MG63 (cell line): ENCODE results near the gene FAM193A. TPM values are rescaled to one million over a fixed set of nuclear protein-coding genes. Genes with fewer than 3 reads are reported as not detected.

ENCODE experiments used
- DNase-seq: peaks from one replicate; pipeline ENCODE4 v3.0.0-alpha.2; 2020
- H3K27me3 ChIP-seq: fragments of 250-450 bp; sonication (Bioruptor Pico); 2 replicates; pipeline ENCODE4 v1.5.1; 2020; ENCODE audit warnings: mild to moderate bottlenecking, moderate library complexity
- H3K36me3 ChIP-seq: fragments of 250-450 bp; sonication (Bioruptor Pico); 2 replicates; pipeline ENCODE4 v1.5.1; 2020; ENCODE audit warnings: mild to moderate bottlenecking, moderate library complexity
- H3K4me3 ChIP-seq: fragments of 250-450 bp; sonication (Bioruptor Pico); 2 replicates; pipeline ENCODE4 v1.5.1; 2020; ENCODE audit warnings: mild to moderate bottlenecking, moderate library complexity
- H3K9me3 ChIP-seq: fragments of 250-450 bp; sonication (Bioruptor Pico); 2 replicates; pipeline ENCODE4 v1.5.1; 2020; ENCODE audit warnings: mild to moderate bottlenecking, moderate library complexity
- total RNA-seq: library from RNA; depleted of rRNA; stranded (reverse); fragments of >200 nt; shearing (Covaris generic); gene quantifications from 2 replicates; pipeline ENCODE4 v1.2.3, GENCODE V29; 2014; ENCODE audit warnings: low replicate concordance; rRNA removed

FAM193A gene
- total RNA-seq: 7.3 and 24.4 TPM in 2 replicates

DNA sequence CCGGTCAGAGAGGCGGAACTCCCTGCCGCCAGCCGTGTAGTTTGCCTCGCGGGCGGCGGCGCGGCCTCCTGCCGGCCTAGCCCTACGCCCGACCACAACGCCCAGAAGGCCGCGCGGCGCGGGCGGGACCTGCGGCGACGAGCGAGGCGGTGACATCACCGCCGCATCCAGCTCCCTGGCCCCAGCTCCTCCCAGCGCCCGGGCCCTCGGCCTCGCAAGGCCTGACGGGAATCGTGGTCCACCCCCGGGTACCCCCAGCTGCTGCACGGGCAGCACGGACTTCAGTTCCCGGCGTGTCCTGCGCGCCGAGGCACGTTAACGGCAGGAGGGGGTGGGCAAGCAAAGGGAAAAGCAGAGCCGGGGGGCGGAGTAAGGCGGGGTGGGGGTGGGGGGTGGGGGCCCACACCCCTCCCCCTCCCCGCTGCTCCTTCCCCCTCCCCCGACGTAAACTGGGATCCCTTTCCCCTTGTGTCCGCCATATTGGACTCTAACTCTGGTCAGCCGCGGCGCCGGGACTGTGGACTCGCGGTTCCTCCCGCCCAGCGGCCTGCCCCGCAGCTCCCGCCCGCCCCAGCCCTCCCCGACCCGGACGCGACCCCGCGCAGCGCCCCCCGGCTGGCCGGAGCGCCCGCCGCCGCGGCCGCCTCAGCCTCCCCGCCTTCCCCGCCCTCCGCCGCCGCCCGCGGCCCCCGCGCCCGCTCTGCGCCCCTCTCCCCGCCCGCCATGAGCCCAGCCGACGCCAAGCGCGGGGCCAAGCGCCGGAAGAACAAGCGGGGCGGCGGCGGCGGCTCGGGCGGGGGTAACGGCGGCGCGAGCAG, at the start of gene FAM193A:
Gene FAM193A, plus strand, starts transcription at position 455 of the 818 bp plus-strand sequence. Its CDS starts 269 bp downstream, at position 724.
- peak; percentile 99 for DNase-seq
- H3K36me3 ChIP-seq: peaks cover 4% of the 10 kb centered on the region
- H3K4me3 ChIP-seq: peak within 1 kb of the TSS; percentile 75
- H3K27me3 ChIP-seq: no peaks in the 10 kb centered on the region
- H3K9me3 ChIP-seq: no peaks in the 10 kb centered on the region

DNA sequence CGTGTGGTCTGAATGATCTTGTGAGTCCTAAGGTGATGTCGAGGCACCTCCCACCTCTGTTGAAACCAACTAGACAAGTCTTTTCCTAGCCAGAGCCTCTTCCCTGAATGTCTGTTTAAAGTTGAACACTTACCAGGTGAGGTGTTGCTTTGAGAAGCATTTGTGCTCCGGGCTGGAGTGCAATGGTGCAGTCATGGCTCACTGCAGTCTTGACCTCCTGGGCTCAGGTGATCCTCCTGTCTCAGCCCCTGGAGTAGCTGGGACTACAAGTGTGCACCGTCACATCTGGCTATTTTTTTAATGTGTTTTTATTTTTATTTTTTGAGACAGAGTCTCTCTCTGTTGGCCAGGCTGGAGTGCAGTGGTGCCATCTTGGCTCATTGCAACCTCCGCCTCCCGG, 49.5 kb upstream of the FAM193A start:
- Histone ChIP-seq H3K36me3 (peaks cover 16% of the 10 kb centered on the region), H3K27me3 (no peaks in the 10 kb centered on the region), H3K4me3 (no peak overlapping the region), H3K9me3 (no peaks in the 10 kb centered on the region)
- no peak for DNase-seq

GRCh38 chr4:2487632-2488031, 48.8 kb upstream of the FAM193A start:
- no peak for DNase-seq
- Histone ChIP-seq H3K27me3 (no peaks in the 10 kb centered on the region), H3K4me3 (no peak overlapping the region), H3K36me3 (peaks cover 20% of the 10 kb centered on the region), H3K9me3 (no peaks in the 10 kb centered on the region)

DNA sequence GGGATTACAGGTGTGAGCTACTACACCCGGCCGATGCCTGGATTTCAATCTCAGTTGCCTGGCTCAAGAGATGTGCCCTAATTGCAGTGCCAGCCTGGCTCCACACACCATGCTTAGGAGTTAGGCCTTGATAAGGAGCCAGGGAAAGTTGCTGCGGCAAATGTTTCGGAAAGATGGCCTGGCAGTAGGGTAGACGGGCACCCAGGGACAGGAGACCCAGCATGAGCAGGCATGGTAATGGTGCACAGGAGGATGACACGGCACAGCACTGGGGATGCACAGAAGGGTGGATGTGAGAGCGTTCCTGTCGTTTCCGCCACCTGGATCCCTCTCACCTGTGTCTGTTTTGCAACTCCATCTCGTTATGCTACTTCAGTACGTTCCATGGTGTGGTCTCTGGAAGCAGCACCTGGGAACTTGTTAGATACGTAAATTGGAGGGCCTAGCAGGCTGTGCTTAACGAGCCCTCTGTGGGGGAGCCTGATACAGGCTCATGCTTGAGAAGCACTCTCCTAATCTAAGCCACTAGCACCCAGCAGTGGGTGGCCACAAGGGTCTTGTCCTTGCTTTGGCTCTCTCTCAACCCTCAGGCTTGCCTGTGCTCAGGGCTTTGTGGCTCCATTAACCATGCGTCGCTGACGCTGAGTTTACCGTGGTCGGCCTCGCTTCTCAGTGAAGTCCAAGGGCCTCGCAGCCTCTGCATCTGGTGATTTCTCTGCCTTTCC, 47.2 kb upstream of the FAM193A start:
- H3K4me3 ChIP-seq: no peak overlapping the region
- H3K9me3 ChIP-seq: no peaks in the 10 kb centered on the region
- no peaks in the 10 kb centered on the region for H3K27me3 ChIP-seq
- no peak for DNase-seq
- peaks cover 26% of the 10 kb centered on the region for H3K36me3 ChIP-seq

DNA sequence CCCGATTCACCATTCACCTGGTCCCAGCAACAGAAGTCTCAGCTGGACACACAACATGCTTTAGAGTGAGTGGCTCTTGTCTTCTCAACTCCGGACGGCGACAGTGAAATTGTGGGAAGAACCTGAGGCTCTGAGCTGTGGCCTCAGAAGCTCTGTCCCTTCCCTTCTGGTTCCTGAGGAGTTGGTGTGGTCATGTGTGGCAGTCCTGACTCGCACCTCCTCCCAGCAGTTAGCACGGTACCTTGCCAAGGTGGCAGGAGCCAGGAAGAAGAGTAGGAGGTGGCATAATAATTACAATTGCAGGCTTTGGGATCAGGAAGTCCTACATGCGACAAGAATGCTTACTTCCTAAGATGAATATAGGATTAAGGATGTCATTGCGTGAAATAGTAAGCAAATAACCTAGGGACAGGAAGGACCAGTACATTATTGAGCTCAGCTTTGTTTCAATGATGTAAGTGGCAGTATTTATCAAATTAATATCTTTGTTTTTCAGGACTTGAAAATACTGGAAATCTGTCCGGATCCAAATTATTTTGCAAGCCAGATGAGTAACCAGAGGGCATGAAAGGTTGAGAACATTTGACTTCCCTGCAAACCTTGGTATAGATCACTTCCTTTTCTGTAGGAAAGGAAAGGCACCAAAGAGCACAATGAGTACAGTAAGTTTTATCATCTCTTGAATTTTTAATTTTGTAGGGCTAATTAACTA, 46.5 kb upstream of the FAM193A start:
- no peaks in the 10 kb centered on the region for H3K9me3 ChIP-seq
- H3K27me3 ChIP-seq: no peaks in the 10 kb centered on the region
- no peak overlapping the region for H3K4me3 ChIP-seq
- DNase-seq: no peak
- H3K36me3 ChIP-seq: peaks cover 29% of the 10 kb centered on the region

GRCh38 chr4:2492970-2493369, 43.5 kb upstream of the FAM193A start:
- H3K27me3 ChIP-seq: no peaks in the 10 kb centered on the region
- no peaks in the 10 kb centered on the region for H3K9me3 ChIP-seq
- no peak for DNase-seq
- H3K36me3 ChIP-seq: peaks cover 42% of the 10 kb centered on the region
- H3K4me3 ChIP-seq: no peak overlapping the region

- Histone ChIP-seq H3K4me3 (no peak overlapping the region), H3K9me3 (no peaks in the 10 kb centered on the region), H3K36me3 (peaks cover 49% of the 10 kb centered on the region), H3K27me3 (no peaks in the 10 kb centered on the region)
- no peak for DNase-seq
These were observed 41.5 kb upstream of the FAM193A start for GRCh38 chr4:2494992-2495391.

GRCh38 chr4:2497324-2497723, 39.1 kb upstream of the FAM193A start:
- Histone ChIP-seq H3K4me3 (no peak overlapping the region), H3K27me3 (no peaks in the 10 kb centered on the region), H3K9me3 (no peaks in the 10 kb centered on the region), H3K36me3 (peaks cover 48% of the 10 kb centered on the region)
- no peak for DNase-seq

GRCh38 chr4:2497931-2498330, 38.5 kb upstream of the FAM193A start:
- Histone ChIP-seq H3K36me3 (peaks cover 42% of the 10 kb centered on the region), H3K4me3 (no peak overlapping the region), H3K9me3 (no peaks in the 10 kb centered on the region), H3K27me3 (no peaks in the 10 kb centered on the region)
- no peak for DNase-seq

GRCh38 chr4:2500547-2500946, 35.9 kb upstream of the FAM193A start:
- Histone ChIP-seq H3K9me3 (no peaks in the 10 kb centered on the region), H3K27me3 (no peaks in the 10 kb centered on the region), H3K4me3 (no peak overlapping the region), H3K36me3 (peaks cover 36% of the 10 kb centered on the region)
- no peak for DNase-seq

- Histone ChIP-seq H3K27me3 (no peaks in the 10 kb centered on the region), H3K9me3 (no peaks in the 10 kb centered on the region), H3K4me3 (no peak overlapping the region), H3K36me3 (peaks cover 39% of the 10 kb centered on the region)
- DNase-seq: no peak
These were observed 35.3 kb upstream of the FAM193A start for GRCh38 chr4:2501034-2501594.

DNA sequence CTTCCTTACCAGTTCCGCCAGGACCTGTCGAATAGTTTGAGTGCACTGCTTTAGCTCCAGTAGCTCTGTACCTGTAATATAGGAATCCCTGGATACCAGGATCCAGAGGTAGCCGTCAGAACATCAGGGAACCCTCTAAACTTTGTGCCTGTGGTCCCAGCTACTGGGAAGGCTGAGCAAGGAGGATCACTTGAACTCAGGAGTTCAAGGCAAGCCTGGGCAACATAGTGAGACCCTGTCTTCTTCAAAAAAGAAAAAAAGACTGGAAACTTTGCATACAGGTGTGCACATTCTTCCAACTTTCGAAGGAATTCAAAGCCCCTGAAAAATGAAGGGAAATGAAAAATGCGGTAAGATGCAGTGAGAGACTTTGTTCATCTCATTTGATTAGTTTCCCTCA, 32.6 kb upstream of the FAM193A start:
- H3K9me3 ChIP-seq: no peaks in the 10 kb centered on the region
- no peaks in the 10 kb centered on the region for H3K27me3 ChIP-seq
- no peak overlapping the region for H3K4me3 ChIP-seq
- DNase-seq: no peak
- H3K36me3 ChIP-seq: peaks cover 25% of the 10 kb centered on the region

GRCh38 chr4:2507259-2507658, 29.2 kb upstream of the FAM193A start:
- no peak for DNase-seq
- Histone ChIP-seq H3K27me3 (no peaks in the 10 kb centered on the region), H3K9me3 (no peaks in the 10 kb centered on the region), H3K36me3 (peaks cover 5% of the 10 kb centered on the region), H3K4me3 (no peak overlapping the region)

DNA sequence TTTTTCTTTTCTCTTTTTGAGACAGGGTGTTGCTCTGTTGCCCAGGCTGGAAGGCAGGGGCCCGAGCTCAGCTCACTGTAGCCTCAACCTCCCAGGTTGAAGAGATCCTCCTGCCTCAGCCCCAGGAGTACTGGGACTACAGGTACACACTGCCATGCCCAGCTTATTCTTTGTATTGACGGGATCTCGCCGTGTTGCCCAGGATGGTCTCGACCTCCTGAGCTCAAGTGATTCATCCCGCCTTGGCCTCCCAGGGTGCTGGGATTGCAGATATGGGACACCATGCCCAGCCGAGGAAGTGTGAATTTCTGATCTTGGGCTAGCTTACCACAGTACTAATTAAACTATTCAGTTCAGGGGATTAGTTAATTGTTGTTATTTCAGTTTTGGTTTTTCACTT, 28.6 kb upstream of the FAM193A start:
- no peak for DNase-seq
- Histone ChIP-seq H3K27me3 (no peaks in the 10 kb centered on the region), H3K36me3 (peaks cover 8% of the 10 kb centered on the region), H3K4me3 (no peak overlapping the region), H3K9me3 (no peaks in the 10 kb centered on the region)

- Histone ChIP-seq H3K4me3 (no peak overlapping the region), H3K27me3 (no peaks in the 10 kb centered on the region), H3K9me3 (no peaks in the 10 kb centered on the region), H3K36me3 (peaks cover 16% of the 10 kb centered on the region)
- no peak for DNase-seq
These were observed 25.8 kb upstream of the FAM193A start for GRCh38 chr4:2510351-2511259.

DNA sequence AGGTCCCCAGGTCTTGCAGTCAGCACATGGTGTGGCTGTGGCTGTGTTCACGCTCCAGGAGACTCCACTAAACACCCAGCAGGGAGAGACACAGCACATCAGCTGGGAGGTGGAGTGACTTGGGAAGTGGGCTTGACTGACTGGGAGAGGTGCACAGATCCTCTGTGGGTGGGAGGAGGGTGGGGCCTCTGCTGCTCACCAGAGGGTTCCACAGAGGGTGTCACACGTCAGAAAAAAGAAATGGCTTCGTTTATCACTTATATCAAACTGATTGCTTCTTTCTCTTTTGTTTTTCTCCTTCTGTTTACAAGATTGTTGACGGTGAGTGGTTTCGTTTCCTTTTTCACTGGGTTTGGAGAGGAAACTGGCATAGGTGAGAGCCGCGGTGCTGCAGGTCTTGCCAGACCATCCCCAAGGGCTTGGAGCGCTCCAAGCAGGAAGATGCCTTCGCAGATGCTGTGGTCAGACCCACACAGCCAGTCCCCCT, 24.8 kb upstream of the FAM193A start:
- H3K27me3 ChIP-seq: no peaks in the 10 kb centered on the region
- H3K36me3 ChIP-seq: peaks cover 11% of the 10 kb centered on the region
- no peaks in the 10 kb centered on the region for H3K9me3 ChIP-seq
- no peak for DNase-seq
- no peak overlapping the region for H3K4me3 ChIP-seq
